DMS79 treated with DMSO at 0.1 percent for 48 hours (cell line): ENCODE measurements around the gene ZNF407.

Source experiments
- DNase-seq: peaks from one replicate; lab custom pipeline; 2025; lab: John Stamatoyannopoulos, UW

ZNF407 gene

DNA sequence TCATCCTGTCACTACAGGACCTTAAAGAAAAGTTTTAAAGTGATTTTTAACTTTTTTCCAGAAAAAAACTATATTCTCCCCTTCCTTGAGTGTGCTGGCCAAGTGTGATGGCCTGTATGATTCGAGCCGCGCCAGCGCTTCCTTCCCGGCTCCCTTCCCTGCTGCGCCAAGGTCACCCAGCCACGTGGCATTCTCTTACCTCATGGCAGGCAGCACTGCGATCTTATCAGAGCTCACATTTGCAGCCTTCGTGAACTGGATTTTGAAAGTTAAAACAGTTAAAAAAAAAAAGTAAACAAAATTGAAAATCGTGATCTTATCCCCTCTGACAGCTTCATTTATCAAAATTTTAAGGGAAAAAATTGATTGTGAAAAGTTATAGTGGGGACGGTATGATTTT is 331.4 kb downstream of the ZNF407 start:
- no peak for DNase-seq

DNA sequence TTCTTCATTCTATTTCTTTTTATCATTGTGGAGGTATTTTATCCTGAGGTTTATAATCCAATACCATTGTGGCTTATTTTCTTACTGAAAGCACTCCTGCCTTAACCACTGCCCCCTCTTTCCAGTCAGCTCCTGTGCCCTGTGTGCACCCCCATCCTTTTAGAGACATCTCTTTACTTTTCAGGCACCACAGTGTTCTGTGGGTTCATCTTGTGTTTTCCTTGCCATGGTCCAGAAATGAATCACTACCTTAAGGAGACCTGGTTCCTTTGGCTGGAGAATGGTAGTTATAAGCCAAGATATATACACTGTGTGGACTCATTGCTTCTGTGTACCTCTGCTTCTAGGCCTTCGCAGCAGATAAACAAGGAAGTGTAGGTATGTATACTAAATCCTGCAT is 332.9 kb downstream of the ZNF407 start:
- no peak for DNase-seq

DNA sequence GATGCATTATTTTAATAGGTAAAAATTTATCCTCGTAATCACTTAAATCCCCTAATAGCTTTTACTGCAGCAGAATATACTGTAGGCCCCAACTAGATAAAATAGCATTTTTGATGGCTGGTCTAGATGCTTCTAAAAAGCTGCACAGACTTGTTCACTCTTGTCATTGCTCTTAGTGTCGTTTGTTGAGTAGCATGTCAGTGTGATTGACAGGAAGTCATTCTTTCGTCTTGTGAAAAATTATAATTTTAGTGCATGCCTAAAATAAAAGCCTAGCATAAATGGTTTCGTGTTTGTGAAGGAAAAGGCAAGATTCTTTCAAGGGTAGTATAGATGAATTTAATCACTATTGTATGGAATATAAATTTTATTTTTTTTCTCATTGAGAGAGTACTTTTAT is 336.3 kb downstream of the ZNF407 start:
- no peak for DNase-seq

DNA sequence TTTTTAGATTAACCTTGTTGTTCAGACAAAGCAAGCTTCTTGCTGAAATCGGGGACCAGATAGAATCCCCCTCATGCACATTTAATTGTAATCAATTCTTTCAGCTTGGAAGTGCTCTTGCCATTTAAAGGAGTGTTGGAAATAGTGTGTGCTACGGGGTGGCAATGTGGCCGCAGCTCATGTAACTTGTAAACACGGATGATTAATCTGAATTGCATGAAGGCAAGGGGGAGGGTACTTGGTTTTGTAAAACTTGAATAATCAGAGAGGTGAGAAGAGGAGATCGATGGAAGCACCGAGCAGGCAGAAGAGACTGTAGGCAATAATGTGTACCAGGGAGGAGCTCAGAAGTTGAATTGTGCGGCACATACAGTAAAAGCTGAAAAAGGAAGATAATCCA is 337.8 kb downstream of the ZNF407 start:
- DNase-seq: no peak

DNA sequence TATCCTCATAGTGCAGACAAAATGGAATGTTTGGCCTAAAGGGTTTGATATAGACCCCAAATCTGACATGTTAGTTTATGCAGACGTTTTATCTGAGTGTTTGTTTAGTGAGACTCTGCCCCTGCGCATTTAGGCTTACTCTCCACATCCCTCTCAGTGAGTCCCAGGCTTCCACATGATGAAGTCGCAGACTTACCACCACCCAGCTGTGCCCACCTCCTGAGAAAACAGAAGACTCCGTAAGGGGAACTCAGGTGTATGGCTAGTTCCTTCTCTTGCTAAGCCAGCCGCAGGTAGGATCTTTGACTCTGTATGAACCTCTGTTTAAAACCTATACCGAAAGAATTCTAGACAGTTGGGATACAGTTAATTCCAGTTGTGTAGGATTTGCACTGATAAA is 338.7 kb downstream of the ZNF407 start:
- DNase-seq: no peak

DNA sequence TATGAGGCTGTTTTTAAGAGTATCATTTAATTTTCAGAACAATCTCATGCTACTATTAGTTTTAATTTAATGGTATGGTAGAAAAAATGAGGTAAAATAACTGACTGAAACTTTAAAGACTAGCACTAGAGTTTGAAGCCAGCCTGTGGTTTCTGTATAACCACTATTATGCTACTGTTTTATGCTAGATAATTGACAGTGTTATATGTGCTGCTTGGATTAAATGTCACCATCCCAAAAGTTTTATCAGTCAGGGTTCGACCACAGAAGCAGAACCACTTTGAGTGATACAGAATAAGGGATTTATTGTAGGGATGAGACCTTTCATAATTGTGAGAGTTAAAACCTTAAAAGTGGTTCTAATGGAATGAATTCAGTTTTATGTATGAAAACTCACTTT is 339.6 kb downstream of the ZNF407 start:
- no peak for DNase-seq

DNA sequence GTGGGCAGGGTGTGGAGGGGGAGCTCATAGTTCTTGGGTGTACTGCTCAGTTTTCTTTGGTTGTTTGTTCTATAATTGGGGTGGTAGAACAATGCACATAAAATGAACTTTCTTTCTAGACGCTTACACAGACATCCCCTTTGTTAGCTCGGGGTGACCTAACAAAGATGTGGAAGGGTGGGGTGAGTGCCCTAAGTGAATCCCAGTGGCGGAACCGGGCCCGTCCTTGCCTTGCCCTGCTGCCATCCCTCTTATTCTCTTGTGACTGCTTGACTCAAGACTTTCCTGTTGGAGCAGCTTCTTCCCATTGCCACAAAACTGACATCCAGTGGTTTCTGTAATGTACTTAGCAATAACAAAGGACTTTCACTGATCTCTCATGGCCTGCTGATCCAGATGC is 343.2 kb downstream of the ZNF407 start:
- DNase-seq: no peak

DNA sequence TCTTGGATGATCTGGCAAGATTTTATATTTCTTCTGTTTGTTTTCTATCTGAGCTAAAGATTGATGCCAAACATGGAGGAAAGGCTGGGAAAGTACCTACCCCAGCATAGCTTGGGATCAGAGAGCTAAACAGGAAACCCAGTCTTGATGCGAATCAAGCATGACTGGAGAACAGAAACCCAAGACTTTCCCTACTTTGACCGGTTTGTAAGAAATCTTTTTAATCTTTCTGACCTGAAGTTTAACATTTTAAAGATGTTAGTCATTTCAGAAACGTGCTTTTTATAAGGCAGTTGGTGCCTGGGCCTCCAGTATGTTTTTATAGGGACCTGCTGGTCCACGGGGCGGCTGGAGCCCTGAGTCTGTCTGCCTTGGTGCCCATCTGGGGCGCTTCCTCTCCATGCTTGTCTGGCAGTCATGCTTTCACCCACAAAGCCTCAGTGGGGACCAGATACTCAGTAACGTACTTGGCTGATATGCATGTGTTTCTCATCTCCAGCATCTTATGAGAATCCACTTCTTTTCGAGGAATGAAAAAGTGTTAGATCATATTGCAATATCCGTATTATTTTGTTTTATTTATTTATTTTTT is 344.7 kb downstream of the ZNF407 start:
- no peak for DNase-seq

DNA sequence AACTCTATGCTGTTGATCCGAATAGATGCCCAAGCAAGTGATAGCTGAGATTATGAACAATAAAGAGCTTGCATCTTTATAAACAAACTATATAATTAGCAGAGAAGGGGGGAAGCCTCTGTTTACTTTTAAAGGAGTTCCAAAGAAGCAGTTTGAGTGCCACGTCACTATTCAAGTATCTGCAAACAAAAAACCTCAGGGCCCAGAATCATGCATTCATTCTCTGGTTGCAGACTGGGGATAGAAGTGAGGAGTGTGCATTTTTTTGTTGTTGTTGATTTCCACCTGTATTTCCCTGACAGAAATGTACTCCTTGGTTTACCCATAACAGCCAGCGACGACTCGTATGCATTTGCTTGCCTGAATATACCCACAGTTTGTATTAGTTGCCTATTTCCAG is 347.0 kb downstream of the ZNF407 start:
- no peak for DNase-seq

DNA sequence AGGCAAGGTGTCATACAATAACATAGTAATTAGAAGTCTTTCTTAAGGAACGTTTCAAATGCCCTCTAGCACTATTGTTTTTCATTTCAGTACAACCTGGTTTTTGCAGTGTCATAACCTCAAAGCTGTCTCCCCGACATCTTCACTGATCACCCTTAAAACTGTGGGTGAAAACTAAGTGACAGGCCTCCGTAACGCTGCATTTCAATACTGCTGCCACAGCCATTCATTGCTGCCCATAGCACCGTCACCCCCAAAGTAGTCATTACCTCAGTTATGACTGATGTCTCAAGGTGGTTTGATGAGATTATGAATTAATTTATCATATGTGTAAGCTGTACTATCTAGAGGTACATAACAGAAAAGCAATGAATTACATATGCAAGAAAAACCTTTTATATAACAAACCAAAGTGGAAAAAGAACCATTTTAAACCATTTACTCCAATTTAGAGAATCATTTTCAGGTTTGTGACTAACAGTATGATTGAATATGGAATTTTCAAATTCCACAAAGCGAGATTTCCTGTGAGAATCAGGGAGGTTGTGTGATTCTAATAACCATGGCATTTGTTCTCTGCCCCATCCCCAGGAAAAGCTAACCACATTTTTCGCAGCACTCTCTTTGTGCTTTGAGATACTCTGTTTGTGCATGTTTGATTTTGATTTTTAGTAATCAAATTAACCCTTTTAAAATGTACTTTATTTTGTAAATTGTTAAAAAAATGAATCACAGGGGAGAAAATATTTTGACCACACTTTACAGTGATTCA is 348.3 kb downstream of the ZNF407 start:
- no peak for DNase-seq

DNA sequence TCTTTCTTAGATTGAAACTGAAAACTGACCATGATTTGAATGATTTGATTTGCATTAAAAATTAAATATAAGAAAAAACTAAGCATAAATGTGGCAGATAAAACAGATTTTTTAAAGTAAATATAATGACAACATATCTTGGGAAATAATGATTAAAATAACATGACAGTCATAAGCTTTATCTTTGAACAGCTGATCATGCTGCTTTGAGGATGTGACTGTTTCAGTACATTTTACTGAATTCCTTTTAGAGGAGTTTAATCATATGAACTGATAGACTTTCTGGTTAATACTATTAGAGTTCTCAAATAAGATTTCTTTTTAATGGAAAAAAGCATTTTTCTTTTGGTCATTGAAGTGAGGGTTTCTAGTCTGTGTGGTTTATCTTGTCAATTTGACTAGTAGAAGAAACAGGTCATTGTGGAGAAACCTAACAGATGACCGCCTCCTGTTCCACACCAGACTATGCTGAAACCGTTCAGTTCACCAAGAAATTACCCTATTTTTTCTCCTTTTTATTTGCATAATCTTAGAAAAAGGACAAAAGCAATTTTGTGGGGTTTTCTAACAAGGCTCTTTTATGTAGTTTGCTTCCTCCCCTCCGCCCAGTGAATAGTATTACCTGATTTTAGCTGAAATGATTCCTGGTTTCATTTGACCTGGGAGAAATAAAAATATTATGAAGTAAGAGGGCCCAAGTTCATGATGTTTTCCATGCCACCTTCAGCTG is 349.1 kb downstream of the ZNF407 start:
- DNase-seq: no peak

DNA sequence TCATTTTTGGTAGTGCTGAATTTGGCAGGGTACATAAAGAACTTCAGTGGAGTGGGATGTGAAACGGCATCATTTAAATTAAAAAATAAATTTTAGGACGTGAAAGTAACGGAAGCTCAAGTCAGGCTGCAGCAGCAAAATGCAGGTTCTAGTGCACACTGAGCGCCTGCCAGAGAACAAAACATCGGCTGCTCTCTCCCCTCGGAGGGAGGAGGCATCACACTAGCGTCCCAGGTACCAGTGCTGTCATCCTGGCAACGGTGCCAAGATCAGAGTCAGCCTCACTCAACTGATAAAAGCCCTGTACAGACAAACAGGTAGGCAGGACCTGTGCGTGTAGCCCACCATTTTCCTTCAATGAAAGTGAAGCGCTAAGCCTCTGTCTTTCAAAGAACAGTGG is 349.7 kb downstream of the ZNF407 start:
- DNase-seq: no peak

DNA sequence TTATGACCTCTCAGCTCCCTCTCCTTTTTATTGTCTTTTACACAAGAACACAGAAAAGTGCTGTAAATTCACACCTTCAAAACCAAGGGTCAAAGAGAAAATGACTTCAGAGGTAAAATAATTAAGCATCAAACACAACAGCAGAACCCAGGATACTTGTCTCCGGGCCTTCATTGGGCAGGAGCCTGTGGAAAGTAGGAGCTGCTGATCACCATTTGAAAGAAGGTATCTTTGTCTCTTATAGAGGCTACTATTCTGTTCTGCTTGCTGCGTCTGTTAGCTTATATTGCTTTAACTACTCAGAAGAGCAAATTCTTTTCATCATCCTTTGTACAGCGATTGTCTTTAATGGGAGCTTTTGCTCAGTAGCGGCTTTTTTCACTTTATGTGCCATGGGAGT is 350.2 kb downstream of the ZNF407 start:
- no peak for DNase-seq

DNA sequence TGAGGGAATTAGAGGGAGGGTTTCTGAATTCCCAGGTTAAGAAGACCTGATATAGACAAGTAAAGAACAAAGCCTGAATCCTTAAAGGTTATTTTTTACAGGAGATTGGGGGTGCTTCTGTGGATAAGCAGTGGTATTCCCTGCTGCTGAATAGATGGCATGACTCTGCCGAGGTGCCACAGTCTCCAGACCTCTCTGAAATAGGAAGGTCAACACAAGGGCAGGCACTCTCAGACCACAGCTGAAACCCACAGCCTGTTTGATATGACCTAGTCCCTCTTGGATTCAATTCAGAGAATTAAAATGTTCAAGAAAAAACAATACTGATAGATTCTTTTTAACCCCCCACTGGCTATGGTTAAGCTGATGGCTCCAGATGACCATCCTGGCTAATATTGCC is 351.9 kb downstream of the ZNF407 start:
- no peak for DNase-seq

DNA sequence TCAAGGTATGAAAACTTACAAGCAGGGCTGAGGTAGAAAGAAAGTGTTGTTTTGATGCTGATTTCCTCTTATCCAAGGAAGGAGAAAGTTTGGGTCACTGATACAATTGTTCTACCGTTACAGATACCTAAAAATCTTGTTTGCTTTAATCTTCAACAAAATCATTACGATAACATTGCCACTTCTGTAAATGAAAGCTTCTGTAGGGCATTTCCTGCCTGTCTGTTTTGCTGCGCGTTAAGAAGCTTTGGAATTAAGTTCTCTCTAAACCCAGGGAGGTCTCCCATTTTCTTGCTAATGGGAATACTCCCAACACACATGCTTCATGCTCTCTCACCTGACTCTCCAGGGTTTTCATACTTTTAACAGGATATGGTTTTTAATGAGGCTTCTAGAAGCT is 352.8 kb downstream of the ZNF407 start:
- no peak for DNase-seq

DNA sequence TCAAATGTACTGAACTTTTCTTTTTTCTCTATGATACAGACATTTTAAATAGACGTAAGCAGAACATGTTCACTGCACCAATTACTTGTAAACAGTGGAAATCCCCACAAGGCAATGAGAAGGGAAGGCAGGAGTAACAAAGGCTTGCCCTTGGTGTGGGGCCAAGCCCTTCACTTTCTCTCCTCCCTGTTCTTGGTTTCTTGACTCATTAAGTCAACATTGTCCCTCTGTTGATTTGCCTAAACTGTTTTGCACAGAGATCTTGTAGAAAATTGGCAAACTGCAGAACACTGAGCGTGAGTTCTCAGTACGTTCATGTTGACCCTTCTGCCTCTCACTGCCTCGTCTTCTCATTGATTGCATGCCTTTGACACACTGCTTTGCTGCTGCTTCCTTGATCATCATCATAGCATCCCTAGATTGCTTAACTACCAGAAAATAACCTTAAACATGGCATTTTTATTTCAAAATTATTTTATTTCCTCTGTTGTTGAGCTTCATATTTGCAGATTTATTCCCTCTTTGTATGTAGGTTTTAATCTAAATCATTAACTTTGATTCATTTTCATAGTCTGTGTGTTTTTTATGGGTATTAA is 353.6 kb downstream of the ZNF407 start:
- peak; percentile 12 for DNase-seq

DNA sequence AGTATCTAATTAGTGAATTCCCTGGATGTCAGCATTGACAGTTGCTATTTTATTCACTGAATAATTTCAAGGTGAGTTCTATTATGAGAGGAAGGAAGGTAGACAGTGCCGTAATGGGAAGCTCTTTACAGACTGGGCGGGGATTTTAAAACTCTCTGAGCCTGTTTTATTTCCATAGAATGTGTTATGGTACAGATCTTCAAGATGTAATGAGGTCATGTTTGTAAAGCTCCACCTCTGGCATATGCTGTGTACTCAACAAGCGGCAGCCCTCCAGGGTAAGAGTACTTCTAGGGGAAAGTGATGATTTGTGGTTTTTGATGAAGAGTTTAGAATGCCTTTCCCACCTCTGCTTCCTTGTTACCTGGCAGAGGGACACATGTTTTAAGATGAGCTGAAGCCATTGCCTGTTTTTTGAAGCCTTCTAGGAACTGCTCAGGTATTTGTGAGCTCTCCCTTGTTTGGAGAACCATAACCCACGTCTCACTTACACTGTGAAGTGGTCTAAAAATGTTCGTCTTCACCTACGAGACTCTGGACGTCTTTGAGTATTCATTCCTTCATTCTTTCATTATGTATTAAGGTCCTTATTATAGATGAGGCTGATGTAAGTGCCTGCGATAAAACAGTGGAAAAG is 360.0 kb downstream of the ZNF407 start:
- DNase-seq: peak; percentile 75

DNA sequence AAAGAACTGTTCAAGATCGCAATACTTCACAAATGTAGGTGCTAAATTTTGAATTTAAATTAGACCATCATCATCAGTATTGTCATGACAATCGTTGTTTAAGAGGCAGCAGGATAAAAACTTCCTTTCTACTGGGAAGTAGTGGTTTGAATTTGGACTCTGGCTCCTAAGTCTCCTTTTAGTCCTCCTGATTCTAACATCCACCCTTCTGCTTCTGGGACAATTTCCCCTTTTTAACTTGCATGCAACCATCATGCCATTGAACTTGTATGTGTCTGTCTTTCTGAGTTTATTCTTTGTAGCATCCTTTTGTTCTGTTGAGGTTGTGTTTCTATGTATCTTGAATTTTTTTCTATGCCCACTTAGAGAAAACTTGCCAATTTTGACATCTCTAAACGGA is 361.5 kb downstream of the ZNF407 start:
- no peak for DNase-seq

DNA sequence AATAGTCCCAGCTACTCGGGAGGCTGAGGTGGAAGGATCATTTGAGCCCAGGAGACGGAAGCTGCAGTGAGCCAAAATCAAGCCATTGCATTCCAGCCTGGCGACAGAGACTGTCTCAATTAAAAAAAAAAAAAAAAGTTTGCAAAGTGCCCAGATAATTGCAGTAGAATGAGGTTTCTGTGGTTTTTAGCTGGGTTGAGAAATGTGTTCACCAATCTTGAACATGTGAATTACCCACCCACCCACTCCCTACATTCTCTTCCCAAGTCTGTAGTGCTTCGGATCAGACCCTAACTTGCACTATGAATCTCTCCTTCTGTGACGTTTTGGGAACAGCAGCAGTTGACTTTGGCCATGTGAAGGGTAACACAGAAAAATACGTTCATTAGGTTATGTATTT is 363.9 kb downstream of the ZNF407 start:
- DNase-seq: no peak

DNA sequence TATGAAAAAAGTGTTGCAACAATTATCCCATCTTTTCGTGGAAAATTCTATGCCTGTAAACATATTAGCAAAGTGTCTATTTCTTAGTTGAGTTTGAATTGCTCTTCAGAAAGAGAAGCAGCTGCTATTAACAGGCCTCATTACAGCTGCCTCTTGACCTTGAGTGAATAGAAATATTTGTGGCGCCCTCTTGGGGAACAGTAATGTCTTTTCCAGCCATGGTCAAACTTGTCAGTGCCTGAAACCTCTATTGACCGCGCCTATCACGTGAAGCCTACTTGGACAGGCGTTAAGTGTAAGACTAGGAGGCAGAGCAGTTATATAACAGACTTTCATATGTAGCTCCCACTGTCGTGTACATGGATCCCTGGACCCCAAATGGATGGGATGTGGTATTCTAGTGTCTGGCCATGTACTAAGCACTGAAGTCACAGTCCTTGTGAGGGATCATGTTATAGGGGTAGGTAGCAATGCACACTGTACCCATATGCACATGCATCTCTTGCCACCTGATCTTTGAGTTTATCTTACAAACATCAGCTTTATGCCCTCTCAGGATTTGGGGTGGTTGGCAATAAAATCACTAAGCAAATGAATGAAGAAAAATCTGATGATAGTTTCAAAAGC is 366.3 kb downstream of the ZNF407 start:
- DNase-seq: peak; percentile 64

DNA sequence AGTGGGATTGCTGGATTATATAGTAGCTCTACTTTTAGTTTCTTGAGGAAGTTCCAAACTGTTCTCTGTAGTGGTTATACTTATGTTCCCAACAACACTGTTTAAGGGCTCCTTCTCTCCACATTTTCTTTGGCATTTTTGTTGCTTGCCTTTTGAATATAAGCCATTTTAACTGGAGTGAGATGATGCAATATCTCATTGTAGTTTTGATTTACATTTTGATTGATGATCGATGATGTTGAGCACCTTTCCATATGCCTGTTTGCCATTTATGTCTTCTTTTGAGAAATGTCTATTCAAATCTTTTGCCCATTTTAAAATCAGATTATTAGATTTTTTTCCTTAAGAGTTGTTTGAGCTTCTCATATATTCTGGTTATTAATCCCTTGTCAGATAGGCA is 368.0 kb downstream of the ZNF407 start:
- no peak for DNase-seq

DNA sequence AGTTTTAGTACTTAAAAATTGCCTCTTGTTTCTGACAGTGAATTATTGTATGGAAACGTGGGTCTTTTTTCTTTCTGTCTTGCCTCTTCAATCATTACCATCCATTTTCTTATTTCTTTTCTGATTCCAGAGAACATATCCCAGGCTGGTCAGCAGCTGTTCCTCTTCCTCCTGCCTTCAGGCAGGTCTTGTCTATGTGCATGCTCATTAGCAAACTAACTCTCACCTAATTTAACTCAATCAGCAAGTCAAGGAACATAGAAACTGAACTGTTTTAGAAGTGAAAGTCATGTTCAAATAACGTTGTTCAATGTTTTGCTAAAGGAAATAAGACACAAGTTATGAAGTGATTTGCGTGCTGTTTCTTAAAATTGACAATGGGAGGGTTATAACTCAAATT is 369.8 kb downstream of the ZNF407 start:
- no peak for DNase-seq
